IPS-20b (cell line): ENCODE data around the gene TNFRSF19.

ENCODE experiments used
- H3K27ac ChIP-seq: one replicate; pipeline ENCODE4 v1.5.1; 2013; ENCODE audit warnings: low read length
- H3K27me3 ChIP-seq: 2 replicates; pipeline ENCODE4 v1.6.1; 2013; ENCODE audit warnings: mild to moderate bottlenecking, low read length, inconsistent platforms; ENCODE audit not compliant: insufficient read depth
- H3K36me3 ChIP-seq: 2 replicates; pipeline ENCODE4 v1.6.1; 2013; ENCODE audit warnings: low read depth, mild to moderate bottlenecking, inconsistent platforms, low read length, moderate library complexity; ENCODE audit not compliant: insufficient read depth
- H3K4me1 ChIP-seq: 2 replicates; pipeline ENCODE4 v1.6.1; 2013; ENCODE audit warnings: mild to moderate bottlenecking, control low read depth, inconsistent platforms, low read length, moderate library complexity; ENCODE audit not compliant: insufficient read depth
- H3K4me3 ChIP-seq: 2 replicates; pipeline ENCODE4 v1.5.1; 2013; ENCODE audit warnings: mild to moderate bottlenecking, low read length, inconsistent platforms
- H3K9ac ChIP-seq: 2 replicates; pipeline ENCODE4 v1.6.1; 2013; ENCODE audit warnings: low read depth, mild to moderate bottlenecking, inconsistent platforms, low read length, moderate library complexity
- H3K9me3 ChIP-seq: 2 replicates; pipeline ENCODE4 v1.6.1; 2013; ENCODE audit warnings: mild to moderate bottlenecking, low read depth, low read length, inconsistent platforms; ENCODE audit not compliant: insufficient read depth

TNFRSF19 gene

DNA sequence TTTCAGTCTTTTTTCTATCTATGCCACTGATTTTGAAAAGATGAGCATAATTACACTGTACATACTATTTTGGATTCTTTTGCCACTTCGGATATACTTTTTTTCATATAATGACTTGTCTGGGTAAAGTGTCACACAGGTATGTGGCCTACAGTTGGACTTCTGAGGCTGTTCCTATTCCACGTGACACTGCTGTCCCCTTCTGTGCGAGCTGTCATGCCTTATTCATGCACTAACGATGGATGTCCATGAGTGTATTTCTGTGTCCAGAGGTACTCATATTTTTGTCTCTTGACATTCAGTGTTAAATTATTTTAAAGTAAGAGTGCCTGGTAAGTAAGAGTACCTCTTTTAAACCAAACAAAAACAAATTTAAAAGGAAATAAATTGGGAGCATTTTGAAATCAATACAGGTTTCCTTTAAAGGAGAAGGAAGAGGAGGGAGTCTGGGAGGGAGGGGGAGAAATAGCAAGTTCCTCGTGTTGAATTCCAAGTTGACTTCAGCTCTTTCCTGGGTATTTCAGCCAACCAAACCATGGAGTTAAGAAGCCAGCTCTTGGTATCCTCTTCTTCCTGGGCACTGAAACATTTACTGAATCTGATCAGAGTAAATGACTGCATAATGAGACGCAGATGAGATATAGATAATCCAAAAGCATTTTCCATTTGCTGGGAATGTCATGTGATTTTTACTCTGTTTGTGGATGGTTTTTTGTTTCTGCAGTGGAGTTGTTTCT, 61.3 kb downstream of the TNFRSF19 start:
- H3K9me3 ChIP-seq = no peaks in the 10 kb centered on the region
- no peaks in the 10 kb centered on the region for H3K36me3 ChIP-seq
- H3K27me3 ChIP-seq = no peaks in the 10 kb centered on the region
- H3K4me3 ChIP-seq = peak overlapping the region; percentile 42; the same call in 1 of the 2 replicates
- H3K27ac ChIP-seq = no peak overlapping the region
- H3K9ac ChIP-seq = peak overlapping the region; percentile 35; the same call in 1 of the 2 replicates
- H3K4me1 ChIP-seq = peaks cover 44% of the 10 kb centered on the region

DNA sequence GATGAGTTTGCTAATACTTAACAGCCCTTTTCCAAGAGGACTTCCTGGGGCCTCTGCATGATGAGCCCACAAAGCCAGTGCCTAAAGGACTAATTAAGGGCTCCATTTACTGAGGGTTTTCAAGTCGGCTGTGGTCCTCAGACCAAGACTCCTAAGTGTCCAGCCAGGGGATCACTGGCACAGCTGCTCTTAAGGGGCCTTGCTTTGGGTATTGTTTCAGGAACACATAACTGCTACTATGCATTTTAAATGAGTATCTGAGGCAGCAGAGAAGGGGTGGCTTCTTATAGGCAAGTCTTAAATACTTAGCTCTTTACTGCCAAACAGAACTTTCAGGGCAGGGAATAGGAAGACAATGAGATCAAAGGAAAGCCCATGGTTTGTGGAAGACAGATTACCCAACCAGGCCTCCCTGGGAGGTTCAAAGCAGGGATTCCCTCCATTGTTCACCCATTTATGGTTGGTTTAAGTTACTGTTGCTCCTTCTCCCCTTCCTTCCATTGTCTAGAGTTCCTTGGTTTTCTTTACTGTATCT, 61.9 kb downstream of the TNFRSF19 start:
- Histone ChIP-seq H3K4me3 (peak overlapping the region; percentile 42), H3K36me3 (no peaks in the 10 kb centered on the region), H3K27ac (peak overlapping the region; percentile 45), H3K9ac (peak overlapping the region; percentile 35; the same call in 1 of the 2 replicates), H3K4me1 (peaks cover 42% of the 10 kb centered on the region), H3K9me3 (no peaks in the 10 kb centered on the region), H3K27me3 (no peaks in the 10 kb centered on the region)

DNA sequence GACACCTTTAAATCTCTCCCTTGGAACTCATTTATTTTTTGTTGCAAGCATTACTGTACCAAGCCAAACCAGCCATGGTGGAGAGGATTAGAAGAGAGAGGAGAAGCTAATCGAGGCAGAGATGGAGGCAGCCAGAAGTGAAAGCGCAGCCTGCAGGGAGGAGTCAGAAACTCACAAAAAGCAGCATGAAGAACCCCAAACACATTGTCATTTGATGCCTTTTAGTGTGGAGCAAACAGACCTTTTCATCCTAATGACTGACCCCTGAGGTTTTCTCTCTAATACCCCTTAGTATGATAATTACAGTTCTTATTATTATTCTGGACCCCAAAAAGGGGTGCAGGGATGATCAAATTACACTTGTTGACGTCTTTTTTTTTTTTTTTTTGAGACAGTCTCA, 62.5 kb downstream of the TNFRSF19 start:
- Histone ChIP-seq H3K27ac (peak overlapping the region; percentile 45), H3K36me3 (no peaks in the 10 kb centered on the region), H3K9ac (peak overlapping the region; percentile 35; the same call in 1 of the 2 replicates), H3K4me3 (peak overlapping the region; percentile 42), H3K9me3 (no peaks in the 10 kb centered on the region), H3K27me3 (no peaks in the 10 kb centered on the region), H3K4me1 (peaks cover 45% of the 10 kb centered on the region)

DNA sequence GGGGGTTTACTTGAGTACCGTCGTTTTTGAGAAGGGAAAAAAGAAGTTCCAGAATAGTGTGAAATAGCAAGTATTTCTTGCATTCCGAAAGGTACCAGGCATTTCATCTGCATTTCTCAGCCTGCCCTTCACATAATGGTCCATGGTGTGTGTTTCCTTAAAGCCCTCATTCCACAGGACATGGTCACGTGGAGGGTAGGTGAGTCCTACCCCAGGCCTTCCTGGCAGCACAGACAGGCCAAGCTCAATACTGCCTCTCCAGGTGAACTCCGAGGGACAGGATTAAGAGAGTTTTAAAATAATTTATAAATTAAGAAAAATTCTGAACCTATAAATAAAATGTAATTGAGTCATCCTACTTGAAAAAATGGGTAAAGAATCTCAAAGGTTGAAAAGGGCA, 64.7 kb downstream of the TNFRSF19 start:
- Histone ChIP-seq H3K9me3 (no peaks in the 10 kb centered on the region), H3K9ac (no peak overlapping the region), H3K36me3 (no peaks in the 10 kb centered on the region), H3K4me3 (no peak overlapping the region), H3K4me1 (peaks cover 50% of the 10 kb centered on the region), H3K27ac (no peak overlapping the region), H3K27me3 (no peaks in the 10 kb centered on the region)

DNA sequence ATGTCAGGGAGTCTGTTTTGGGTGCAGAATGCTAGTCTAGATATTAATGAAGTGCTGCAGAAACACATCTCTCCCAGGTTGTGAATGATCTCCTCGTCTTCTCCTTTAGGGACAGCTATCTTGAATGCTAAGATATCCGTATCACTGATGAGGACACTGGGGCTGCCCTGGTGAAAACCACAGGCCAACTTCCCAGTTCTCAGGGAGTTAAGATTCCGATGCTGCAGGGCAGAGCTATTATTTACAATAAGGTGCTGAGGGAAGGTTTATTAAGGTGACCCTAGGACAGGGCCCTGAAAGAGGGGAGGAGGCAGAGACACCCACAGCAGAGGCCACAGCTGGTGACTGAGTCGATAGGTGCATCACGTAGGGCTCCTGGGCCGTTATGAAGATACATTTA, 66.1 kb downstream of the TNFRSF19 start:
- Histone ChIP-seq H3K36me3 (no peaks in the 10 kb centered on the region), H3K27me3 (no peaks in the 10 kb centered on the region), H3K27ac (no peak overlapping the region), H3K4me1 (peaks cover 39% of the 10 kb centered on the region), H3K9me3 (no peaks in the 10 kb centered on the region), H3K4me3 (no peak overlapping the region), H3K9ac (no peak overlapping the region)

DNA sequence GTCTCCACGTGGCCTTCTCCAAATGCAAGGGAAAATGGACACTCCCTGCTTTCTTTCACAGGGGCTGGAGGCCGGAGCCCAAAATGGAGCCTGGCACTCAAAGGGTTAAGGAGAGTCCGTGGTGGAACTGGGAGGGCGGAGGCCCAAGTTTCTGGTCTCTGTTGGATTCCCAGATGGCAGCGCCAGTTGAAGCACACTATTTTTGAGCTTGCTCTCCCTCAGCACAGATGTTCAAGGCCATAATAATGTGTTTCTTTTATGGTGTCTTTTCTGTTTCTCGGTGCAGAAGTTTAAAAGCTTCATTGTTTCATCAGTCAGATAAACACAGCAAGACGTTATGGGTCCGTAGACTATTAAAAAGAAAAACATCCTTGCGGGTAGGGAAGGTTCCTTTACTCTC, 67.6 kb downstream of the TNFRSF19 start:
- Histone ChIP-seq H3K4me3 (no peak overlapping the region), H3K27me3 (no peaks in the 10 kb centered on the region), H3K36me3 (no peaks in the 10 kb centered on the region), H3K4me1 (peaks cover 25% of the 10 kb centered on the region), H3K9ac (no peak overlapping the region), H3K9me3 (no peaks in the 10 kb centered on the region), H3K27ac (no peak overlapping the region)

DNA sequence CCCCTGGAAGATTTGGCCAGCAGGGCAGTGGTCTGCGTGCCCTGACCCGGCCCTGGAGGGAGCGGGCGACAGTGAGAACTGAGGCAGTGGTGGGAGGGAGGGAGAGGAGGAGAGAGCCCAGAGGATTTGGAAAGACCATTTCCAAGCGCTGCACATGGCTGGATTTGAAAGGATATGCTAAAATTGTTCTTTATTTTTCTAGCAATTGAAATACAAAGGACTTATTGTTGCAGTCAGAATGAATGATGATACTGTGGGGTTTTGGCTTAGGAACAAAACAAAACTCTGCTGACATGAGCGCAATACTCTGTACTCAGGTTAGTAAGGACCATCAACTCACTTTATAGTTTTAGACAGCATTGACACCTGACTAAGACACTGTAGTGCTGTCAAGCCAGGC, 69.5 kb downstream of the TNFRSF19 start:
- no peaks in the 10 kb centered on the region for H3K27me3 ChIP-seq
- no peaks in the 10 kb centered on the region for H3K9me3 ChIP-seq
- no peak overlapping the region for H3K27ac ChIP-seq
- no peak overlapping the region for H3K9ac ChIP-seq
- H3K36me3 ChIP-seq = no peaks in the 10 kb centered on the region
- no peak overlapping the region for H3K4me3 ChIP-seq
- H3K4me1 ChIP-seq = peaks cover 18% of the 10 kb centered on the region

DNA sequence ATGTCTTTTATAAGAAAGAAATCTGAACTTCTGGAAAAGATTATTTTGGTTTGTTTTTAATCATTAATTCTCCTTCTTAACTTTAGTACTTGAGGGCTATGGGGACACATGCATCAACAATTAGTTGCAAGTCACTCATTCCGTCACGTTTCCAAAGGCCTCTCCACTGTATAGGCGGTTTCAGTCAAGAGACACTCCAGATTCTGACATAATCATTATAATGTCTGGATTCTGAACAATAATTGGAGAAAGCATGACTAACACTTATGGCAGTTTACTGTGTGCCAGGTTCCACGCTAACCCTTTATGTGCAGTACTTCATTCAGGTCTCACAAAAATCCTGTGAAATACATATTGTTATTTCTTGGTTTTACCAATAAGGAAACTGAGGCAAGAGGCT, 71.9 kb downstream of the TNFRSF19 start:
- no peaks in the 10 kb centered on the region for H3K36me3 ChIP-seq
- no peak overlapping the region for H3K27ac ChIP-seq
- H3K27me3 ChIP-seq = no peaks in the 10 kb centered on the region
- no peaks in the 10 kb centered on the region; the same call in 1 of the 2 replicates for H3K9me3 ChIP-seq
- no peak overlapping the region for H3K9ac ChIP-seq
- H3K4me3 ChIP-seq = no peak overlapping the region
- H3K4me1 ChIP-seq = peaks cover 18% of the 10 kb centered on the region

DNA sequence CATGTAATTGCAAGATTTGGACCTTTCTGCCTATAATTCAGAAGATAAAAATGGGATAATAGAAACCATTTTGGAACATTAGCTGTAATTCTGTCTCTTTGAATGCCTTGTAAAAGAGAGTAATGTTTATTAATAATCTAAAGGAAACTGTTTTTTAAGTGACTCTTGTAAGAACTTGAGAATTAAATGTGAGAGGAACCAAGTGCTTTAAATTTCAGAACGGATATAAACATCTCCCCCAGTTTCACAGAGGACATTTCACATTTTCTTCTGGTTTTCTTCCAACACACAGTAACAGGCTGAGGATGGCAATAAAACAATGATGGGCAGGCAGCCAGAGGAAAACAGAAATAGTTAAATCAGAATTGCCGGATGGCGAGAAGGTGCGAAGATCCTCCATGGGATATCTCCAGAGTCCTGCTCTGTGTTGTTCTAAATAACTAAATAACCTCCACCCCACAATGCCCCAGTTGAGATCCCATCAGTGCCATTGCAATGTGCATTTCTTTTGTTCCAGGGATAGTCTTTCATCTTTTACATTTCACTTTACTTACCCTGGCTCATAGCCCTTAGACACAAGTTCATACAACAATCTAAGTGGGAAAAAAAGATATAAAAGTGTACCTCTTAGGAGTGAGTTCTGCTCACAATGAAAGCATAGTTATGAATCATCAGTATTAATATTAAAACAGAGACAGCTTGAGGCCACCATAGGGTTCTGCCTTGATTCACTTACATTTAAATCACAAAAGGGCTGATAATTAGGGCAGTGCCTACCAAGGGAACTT, 73.3 kb downstream of the TNFRSF19 start:
- no peaks in the 10 kb centered on the region for H3K36me3 ChIP-seq
- H3K9me3 ChIP-seq = no peaks in the 10 kb centered on the region; the same call in 1 of the 2 replicates
- no peak overlapping the region for H3K9ac ChIP-seq
- no peak overlapping the region for H3K27ac ChIP-seq
- peaks cover 8% of the 10 kb centered on the region; the same call in 1 of the 2 replicates for H3K4me1 ChIP-seq
- no peak overlapping the region for H3K4me3 ChIP-seq
- H3K27me3 ChIP-seq = no peaks in the 10 kb centered on the region

DNA sequence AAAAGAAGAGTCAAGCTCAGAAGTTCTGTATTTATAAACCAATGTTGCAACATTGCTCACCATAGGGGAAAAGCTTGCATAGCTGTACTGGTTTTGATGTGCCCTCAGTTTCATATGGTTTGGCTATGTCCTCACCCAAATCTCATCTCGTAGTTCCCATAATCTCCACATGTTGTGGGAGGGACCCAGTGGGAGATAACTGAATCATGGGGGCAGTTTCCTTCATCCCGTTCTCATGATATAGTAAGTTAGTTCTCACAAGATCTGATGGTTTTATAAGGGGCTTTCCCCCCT, 73.9 kb downstream of the TNFRSF19 start:
- no peak overlapping the region for H3K27ac ChIP-seq
- peaks cover 8% of the 10 kb centered on the region; the same call in 1 of the 2 replicates for H3K4me1 ChIP-seq
- H3K9ac ChIP-seq = no peak overlapping the region
- H3K4me3 ChIP-seq = no peak overlapping the region
- no peaks in the 10 kb centered on the region for H3K36me3 ChIP-seq
- H3K27me3 ChIP-seq = no peaks in the 10 kb centered on the region
- H3K9me3 ChIP-seq = no peaks in the 10 kb centered on the region; the same call in 1 of the 2 replicates

DNA sequence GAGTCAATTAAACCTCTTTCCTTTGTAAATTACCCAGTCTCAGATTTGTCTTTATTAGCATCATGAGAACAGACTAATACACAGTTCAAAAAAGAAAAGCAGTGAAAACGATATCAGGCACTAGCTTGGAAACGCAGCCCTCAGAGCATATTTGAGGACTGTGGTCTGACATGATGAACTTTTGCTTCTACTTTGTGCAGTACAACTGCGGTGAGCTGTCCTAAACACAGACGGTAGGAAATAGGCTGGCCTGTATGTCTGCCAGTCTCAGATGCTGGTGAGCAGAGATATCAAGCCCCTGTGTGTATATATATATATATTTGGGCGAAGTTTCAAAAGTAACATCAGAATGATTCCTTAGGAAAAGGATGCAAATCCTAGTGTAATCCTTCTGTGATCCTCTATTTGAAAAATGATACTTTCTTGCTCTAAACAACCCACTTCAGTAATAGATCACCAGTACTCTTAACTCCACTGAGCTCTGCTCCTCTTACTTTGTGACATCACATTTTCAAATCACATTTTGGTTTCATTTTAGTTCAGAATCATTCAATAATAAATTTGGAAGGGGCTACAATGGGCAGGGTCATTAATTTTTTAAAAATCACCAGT, 74.4 kb downstream of the TNFRSF19 start:
- H3K4me1 ChIP-seq = peaks cover 8% of the 10 kb centered on the region; the same call in 1 of the 2 replicates
- H3K27ac ChIP-seq = no peak overlapping the region
- no peaks in the 10 kb centered on the region; the same call in 1 of the 2 replicates for H3K9me3 ChIP-seq
- H3K4me3 ChIP-seq = no peak overlapping the region
- H3K36me3 ChIP-seq = no peaks in the 10 kb centered on the region
- H3K27me3 ChIP-seq = no peaks in the 10 kb centered on the region
- H3K9ac ChIP-seq = no peak overlapping the region
